Right lobe of liver (tissue), 6 donors: ENCODE data around the gene GUCD1. TPM values are rescaled to one million over a fixed set of nuclear protein-coding genes. Genes with fewer than 3 reads are reported as not detected.

Experiments
- ATAC-seq, 4 donors: fragments of 200-7000 bp; cut with Tn5 transposase; one replicate each; pipeline ENCODE4 v1.9.1; 2020; ENCODE audit warnings: mild to moderate bottlenecking in 4 of 4, moderate library complexity in 4 of 4
- DNase-seq, 3 donors: peaks; one replicate each; pipeline ENCODE4 v3.0.0-alpha.2; 2020
- H3K27ac ChIP-seq, 3 donors: fragments of 200-600 bp; one replicate each; pipeline ENCODE4 v1.8.0; 2022
- H3K27me3 ChIP-seq, 2 donors: fragments of 200-600 bp; one replicate each; pipeline ENCODE4 v1.8.0; 2022
- H3K36me3 ChIP-seq, 4 donors: fragments of 200-600 bp; sonication (generic) in 1 of 4; one replicate each; pipeline versions ENCODE4 v1.5.1 to v1.8.0; 2017 to 2022; ENCODE audit warnings: control low read depth in 1 of 4
- H3K4me1 ChIP-seq, 4 donors: fragments of 200-600 bp; sonication (generic) in 1 of 4; one replicate each; pipeline versions ENCODE4 v1.5.1 to v1.8.0; 2017 to 2022; ENCODE audit warnings: control low read depth in 1 of 4
- H3K4me3 ChIP-seq, 3 donors: fragments of 200-600 bp; one replicate each; pipeline ENCODE4 v1.8.0; 2022
- H3K9me3 ChIP-seq, 4 donors: fragments of 200-600 bp; sonication (generic) in 1 of 4; one replicate each; pipeline versions ENCODE4 v1.5.1 to v1.8.0; 2017 to 2022; ENCODE audit warnings: control low read depth in 1 of 4
- CTCF ChIP-seq, 4 donors: fragments of 200-600 bp in 3 of 4; fragments of 450-650 bp in 1 of 4; IDR thresholded peaks; one replicate each; pipeline versions ENCODE4 v1.5.1 to v1.8.0; 2016 to 2022; ENCODE audit warnings: antibody characterized with exemption in 4 of 4, mild to moderate bottlenecking in 2 of 4
- POLR2A ChIP-seq: fragments of 450-650 bp; IDR thresholded peaks from one replicate; pipeline ENCODE4 v1.6.1; 2017; ENCODE audit warnings: antibody characterized with exemption, mild to moderate bottlenecking
- WGBS: methylation state at CpG from one replicate; pipeline ENCODE4 v1.1.6; 2018; ENCODE audit warnings: low coverage, low lambda C conversion rate; ENCODE audit not compliant: insufficient coverage; ENCODE audit errors: missing lambda C conversion rate; 5-methylcytosine and 5-hydroxymethylcytosine counted together
- intact Hi-C, 2 donors: fragments of 100-400 bp; cut with DNase I; formaldehyde crosslinking; loops; one replicate each; pipeline versions ENCODE4 v1.11.2 to v1.14.1; 2022
- total RNA-seq, 6 experiments: library from RNA; depleted of rRNA in 2 of 6; stranded (reverse); fragments of >200 nt in 2 of 6; fragmentation: NEBNext Ultra II Directional in 3 of 6; extraction: Animal tissue kit (Norgen Biotek cat#: 25700) in 3 of 6; gene quantifications; one replicate each; pipeline versions ENCODE4 v1.1.0 to v1.2.4, GENCODE V29; 2016 to 2023
- donor health status: DM: no; HTN: yes; CAD: no.
- donor health status: DM: no; HTN: no; CAD: no.
- donor health status: DM: no; HTN: no; CAD: no.
- donor health status: DM: no; HTN: yes; CAD: no.
- donor health status: DM: no; HTN: yes; CAD: no.

The GUCD1 gene
- total RNA-seq, 6 experiments from 2014 or later = 94.0 to 281 (median 213) TPM

GRCh38 chr22:24584166-24584790 lies 29.3 kb upstream of the GUCD1 start:
- intact Hi-C loops = no loop called here
- TF ChIP-seq CTCF (IDR thresholded peaks at IDR 0.05) = no peak
- TF ChIP-seq POLR2A = no peak
- no peak overlapping the region for H3K4me3 ChIP-seq
- WGBS = 67% methylated on average over 1 of the region's 5 CpGs
- peaks cover 0 to 9% (median 2%) of the 10 kb centered on the region in 4 donors for H3K4me1 ChIP-seq
- no peaks in the 10 kb centered on the region for H3K9me3 ChIP-seq
- no peak for DNase-seq
- peaks cover 0 to 15% (median 0%) of the 10 kb centered on the region in 4 donors for H3K36me3 ChIP-seq
- peak overlapping the region in 2 of 3 donors; percentile 13 to 43 for H3K27ac ChIP-seq
- H3K27me3 ChIP-seq = no peaks in the 10 kb centered on the region
- ATAC-seq = peak in 1 of 4 donors; percentile 3

- no peak overlapping the region for H3K4me3 ChIP-seq
- WGBS = 69% methylated on average over 11 of the region's 19 CpGs
- ATAC-seq (peak; percentile 8 to 43 (median 24)), DNase-seq (no peak)
- TF ChIP-seq CTCF (IDR thresholded peaks at IDR 0.05) (no peak), POLR2A (no peak)
- H3K27ac ChIP-seq = peak overlapping the region in 2 of 3 donors; percentile 13 to 43
- no peaks in the 10 kb centered on the region for H3K27me3 ChIP-seq
- no peaks in the 10 kb centered on the region for H3K9me3 ChIP-seq
- peaks cover 0 to 14% (median 7%) of the 10 kb centered on the region in 4 donors for H3K4me1 ChIP-seq
- H3K36me3 ChIP-seq = peaks cover 0 to 8% (median 0%) of the 10 kb centered on the region in 4 donors
- intact Hi-C loops = no loop called here
These were observed 28.6 kb upstream of the GUCD1 start for GRCh38 chr22:24583221-24584165.

GRCh38 chr22:24582056-24582814 lies 27.3 kb upstream of the GUCD1 start:
- Histone ChIP-seq H3K27ac (no peak overlapping the region), H3K27me3 (no peaks in the 10 kb centered on the region), H3K36me3 (peaks cover 0 to 5% (median 0%) of the 10 kb centered on the region in 4 donors), H3K4me3 (no peak overlapping the region), H3K4me1 (peaks cover 0 to 25% (median 12%) of the 10 kb centered on the region in 4 donors), H3K9me3 (no peaks in the 10 kb centered on the region)
- 87% methylated on average over 9 of the region's 12 CpGs for WGBS
- intact Hi-C loops = no loop called here
- ATAC-seq = no peak
- DNase-seq = no peak
- TF ChIP-seq POLR2A = no peak
- no peak for TF ChIP-seq CTCF (IDR thresholded peaks at IDR 0.05)

GRCh38 chr22:24580276-24580675 lies 25.3 kb upstream of the GUCD1 start:
- intact Hi-C loops = no loop called here
- peaks cover 0 to 36% (median 12%) of the 10 kb centered on the region in 4 donors for H3K4me1 ChIP-seq
- H3K27ac ChIP-seq = no peak overlapping the region
- DNase-seq (no peak), ATAC-seq (peak in 1 of 4 donors; percentile 50)
- 92% methylated on average over 2 of the region's 2 CpGs for WGBS
- H3K36me3 ChIP-seq = no peaks in the 10 kb centered on the region
- H3K4me3 ChIP-seq = no peak overlapping the region
- TF ChIP-seq CTCF (IDR thresholded peaks at IDR 0.05) (no peak), POLR2A (no peak)
- H3K27me3 ChIP-seq = no peaks in the 10 kb centered on the region
- H3K9me3 ChIP-seq = no peaks in the 10 kb centered on the region
